OCI-LY1 (cell line): ENCODE data around the gene TRABD2B.

Experiments
- EZH2 ChIP-seq: fragments of 200-600 bp; sonication (generic), shearing (Covaris generic); IDR thresholded peaks from 2 replicates; pipeline ENCODE4 v1.8.0; 2017; ENCODE audit warnings: borderline replicate concordance, mixed run types, mild to moderate bottlenecking, antibody characterized with exemption, low read length, moderate library complexity, mixed read lengths
- TF ChIP-seq, protein P1 (sequence below): fragments of 200-600 bp; sonication (generic), shearing (Covaris generic); IDR thresholded peaks from 2 replicates; pipeline ENCODE4 v1.5.1; 2017; ENCODE audit warnings: mild to moderate bottlenecking, antibody characterized with exemption, low read length, moderate library complexity, mixed read lengths

- TF ChIP-seq, protein P1, sequence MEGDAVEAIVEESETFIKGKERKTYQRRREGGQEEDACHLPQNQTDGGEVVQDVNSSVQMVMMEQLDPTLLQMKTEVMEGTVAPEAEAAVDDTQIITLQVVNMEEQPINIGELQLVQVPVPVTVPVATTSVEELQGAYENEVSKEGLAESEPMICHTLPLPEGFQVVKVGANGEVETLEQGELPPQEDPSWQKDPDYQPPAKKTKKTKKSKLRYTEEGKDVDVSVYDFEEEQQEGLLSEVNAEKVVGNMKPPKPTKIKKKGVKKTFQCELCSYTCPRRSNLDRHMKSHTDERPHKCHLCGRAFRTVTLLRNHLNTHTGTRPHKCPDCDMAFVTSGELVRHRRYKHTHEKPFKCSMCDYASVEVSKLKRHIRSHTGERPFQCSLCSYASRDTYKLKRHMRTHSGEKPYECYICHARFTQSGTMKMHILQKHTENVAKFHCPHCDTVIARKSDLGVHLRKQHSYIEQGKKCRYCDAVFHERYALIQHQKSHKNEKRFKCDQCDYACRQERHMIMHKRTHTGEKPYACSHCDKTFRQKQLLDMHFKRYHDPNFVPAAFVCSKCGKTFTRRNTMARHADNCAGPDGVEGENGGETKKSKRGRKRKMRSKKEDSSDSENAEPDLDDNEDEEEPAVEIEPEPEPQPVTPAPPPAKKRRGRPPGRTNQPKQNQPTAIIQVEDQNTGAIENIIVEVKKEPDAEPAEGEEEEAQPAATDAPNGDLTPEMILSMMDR, result no peak
- TF ChIP-seq EZH2, result no peak
Observed at GRCh38 chr1:47725000-47725473, 272.1 kb downstream of the TRABD2B start.
